B cell (primary cell): ENCODE measurements around the gene AVP.

ENCODE experiments used
- CTCF ChIP-seq: fragments of 200-600 bp; IDR thresholded peaks from one replicate; pipeline ENCODE4 v1.8.0; 2022; ENCODE audit warnings: antibody characterized with exemption, mild to moderate bottlenecking
- EZH2 ChIP-seq: IDR thresholded peaks from 2 replicates; pipeline ENCODE4 v1.6.1; 2012; ENCODE audit warnings: borderline replicate concordance, low read depth, mild to moderate bottlenecking, moderate library complexity, low read length; ENCODE audit not compliant: insufficient read depth, poor library complexity, severe bottlenecking

DNA sequence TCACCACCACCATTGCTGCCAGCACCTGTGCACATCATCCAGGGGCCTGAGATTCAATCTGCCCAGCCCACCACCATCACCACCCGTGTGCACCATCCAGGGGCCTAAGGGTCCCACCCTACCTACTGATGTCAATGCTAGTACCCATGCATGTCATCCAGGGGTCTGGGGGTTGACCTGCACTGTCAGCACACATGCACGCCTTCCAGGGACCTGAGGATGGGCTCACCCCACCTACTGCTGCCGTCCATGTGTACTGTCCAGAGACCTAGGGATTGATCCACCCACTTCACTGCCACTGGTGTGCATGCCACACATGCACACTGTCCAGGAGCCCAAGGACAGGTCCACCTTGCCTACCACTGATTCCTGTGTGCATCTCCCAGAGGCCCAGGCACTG, 25.0 kb downstream of the AVP start:
- TF ChIP-seq CTCF (no peak), EZH2 (no peak)
